GM23248 (cell line): ENCODE measurements around the gene EHBP1.

Experiments used
- EZH2 ChIP-seq: fragments of 200-600 bp; sonication (generic); IDR thresholded peaks from 2 replicates; pipeline ENCODE4 v1.6.1; 2018; ENCODE audit warnings: antibody characterized with exemption, mild to moderate bottlenecking; ENCODE audit not compliant: insufficient read depth, poor library complexity, severe bottlenecking
- EZH2phosphoT487 ChIP-seq: fragments of 200-600 bp; sonication (generic); IDR thresholded peaks from 2 replicates; pipeline ENCODE4 v1.6.1; 2018; ENCODE audit warnings: antibody characterized with exemption, moderate library complexity, mild to moderate bottlenecking, low read depth; ENCODE audit not compliant: insufficient read depth

- no peak for TF ChIP-seq EZH2
- TF ChIP-seq EZH2phosphoT487 = no peak
These were observed 262.7 kb downstream of the EHBP1 start for GRCh38 chr2:62968168-62968567.
